Measurements from ENCODE around the gene ERC2. TPM values are rescaled to one million over a fixed set of nuclear protein-coding genes. Genes with fewer than 3 reads are reported as not detected.

ERC2 gene
- total RNA-seq, 1 donor from 2014 or later = 7.4 TPM

DNA sequence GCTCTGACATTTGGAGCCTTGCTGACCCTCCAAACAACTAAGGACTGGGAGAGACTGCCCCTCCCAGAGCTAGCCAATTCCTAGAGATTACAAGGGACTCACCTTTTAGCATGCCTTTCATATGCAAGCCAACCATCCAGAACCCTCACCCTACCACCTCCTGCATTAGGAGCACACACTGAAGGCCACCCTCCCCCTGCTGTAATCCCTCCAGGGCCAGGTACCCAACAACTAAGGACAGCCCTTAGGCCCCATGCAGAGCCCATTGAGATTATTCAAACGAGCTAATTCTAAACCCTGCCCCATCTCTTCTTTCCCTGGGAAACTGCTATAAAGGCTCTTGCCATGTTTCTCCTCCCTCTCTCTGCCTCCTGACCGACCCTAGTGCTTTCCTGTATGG is 352.6 kb downstream of the ERC2 start:
- H3K27ac Mint-ChIP-seq (ENCODE audit: unreplicated experiment) = no peak overlapping the region
- no peak for FAIRE-seq

DNA sequence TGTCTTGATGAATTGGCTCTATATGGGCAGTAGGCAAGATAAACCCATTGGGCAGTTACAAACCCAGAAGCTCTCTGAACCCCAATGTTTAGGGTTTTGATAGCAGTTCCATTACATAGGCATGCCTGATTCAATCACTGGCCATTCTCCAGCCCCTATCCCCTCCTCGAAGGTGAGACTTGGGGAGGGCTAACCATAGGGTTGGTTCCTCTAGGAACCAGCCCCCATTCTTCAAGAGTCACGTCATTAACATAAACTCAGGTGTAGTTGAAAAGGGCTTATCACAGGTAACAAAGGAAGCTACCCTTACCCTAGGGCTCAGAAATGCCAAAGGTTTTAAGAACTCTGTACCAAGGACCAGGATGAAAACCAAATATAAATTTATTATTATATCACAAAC is 353.1 kb downstream of the ERC2 start:
- DNase-seq (ENCODE audit: low read depth) = no peak
- no peaks in the 10 kb centered on the region for H3K4me1 ChIP-seq (ENCODE audit: insufficient read depth, low read length)
- no peak overlapping the region for H3K27ac ChIP-seq (ENCODE audit: low read depth, low read length)
- no peak overlapping the region for H3K4me2 ChIP-seq (ENCODE audit: low read length)
- Mint-ChIP-seq H3K36me3 (ENCODE audit: low read depth, unreplicated experiment) (no peaks in the 10 kb centered on the region), H3K27ac (ENCODE audit: unreplicated experiment) (no peak overlapping the region), H3K9me3 (ENCODE audit: unreplicated experiment) (peaks cover 7% of the 10 kb centered on the region), H3K27me3 (ENCODE audit: low read depth, unreplicated experiment) (no peaks in the 10 kb centered on the region), H3K4me3 (ENCODE audit: unreplicated experiment) (no peak overlapping the region), H3K4me1 (ENCODE audit: low read depth, unreplicated experiment) (peaks cover 3% of the 10 kb centered on the region)
- no peak overlapping the region for H3K9ac ChIP-seq (ENCODE audit: low read length)
- no peak for FAIRE-seq
- no peaks in the 10 kb centered on the region for H3K36me3 ChIP-seq (ENCODE audit: insufficient read depth, low read length)
- H3K9me3 ChIP-seq (ENCODE audit: insufficient read depth, low read depth, low read length) = peaks cover 5% of the 10 kb centered on the region
- TF ChIP-seq EZH2 (IDR thresholded peaks at IDR 0.05; ENCODE audit: insufficient read depth, low read length) = no peak
- TF ChIP-seq, protein P1, sequence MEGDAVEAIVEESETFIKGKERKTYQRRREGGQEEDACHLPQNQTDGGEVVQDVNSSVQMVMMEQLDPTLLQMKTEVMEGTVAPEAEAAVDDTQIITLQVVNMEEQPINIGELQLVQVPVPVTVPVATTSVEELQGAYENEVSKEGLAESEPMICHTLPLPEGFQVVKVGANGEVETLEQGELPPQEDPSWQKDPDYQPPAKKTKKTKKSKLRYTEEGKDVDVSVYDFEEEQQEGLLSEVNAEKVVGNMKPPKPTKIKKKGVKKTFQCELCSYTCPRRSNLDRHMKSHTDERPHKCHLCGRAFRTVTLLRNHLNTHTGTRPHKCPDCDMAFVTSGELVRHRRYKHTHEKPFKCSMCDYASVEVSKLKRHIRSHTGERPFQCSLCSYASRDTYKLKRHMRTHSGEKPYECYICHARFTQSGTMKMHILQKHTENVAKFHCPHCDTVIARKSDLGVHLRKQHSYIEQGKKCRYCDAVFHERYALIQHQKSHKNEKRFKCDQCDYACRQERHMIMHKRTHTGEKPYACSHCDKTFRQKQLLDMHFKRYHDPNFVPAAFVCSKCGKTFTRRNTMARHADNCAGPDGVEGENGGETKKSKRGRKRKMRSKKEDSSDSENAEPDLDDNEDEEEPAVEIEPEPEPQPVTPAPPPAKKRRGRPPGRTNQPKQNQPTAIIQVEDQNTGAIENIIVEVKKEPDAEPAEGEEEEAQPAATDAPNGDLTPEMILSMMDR (IDR thresholded peaks at IDR 0.05; ENCODE audit: insufficient read depth, low read depth, low read length) = no peak
- peaks cover 6% of the 10 kb centered on the region for H3K27me3 ChIP-seq (ENCODE audit: insufficient read depth, low read length)
- no peak overlapping the region for H3K4me3 ChIP-seq (ENCODE audit: insufficient read depth, low read depth, low read length)
- no peak overlapping the region for H2AFZ ChIP-seq (ENCODE audit: low read depth, low read length)
- no peaks in the 10 kb centered on the region for H4K20me1 ChIP-seq (ENCODE audit: insufficient read depth, low read length)
- H3K79me2 ChIP-seq (ENCODE audit: insufficient read depth, low read length) = no peaks in the 10 kb centered on the region

More for the DNA sequence above, 352.6 kb downstream of the ERC2 start:
- Histone ChIP-seq H3K9ac (ENCODE audit: low read length) (no peak overlapping the region), H2AFZ (ENCODE audit: low read depth, low read length) (no peak overlapping the region), H4K20me1 (ENCODE audit: insufficient read depth, low read length) (no peaks in the 10 kb centered on the region), H3K4me2 (ENCODE audit: low read length) (no peak overlapping the region), H3K79me2 (ENCODE audit: insufficient read depth, low read length) (no peaks in the 10 kb centered on the region), H3K27me3 (ENCODE audit: insufficient read depth, low read length) (peaks cover 9% of the 10 kb centered on the region), H3K36me3 (ENCODE audit: insufficient read depth, low read length) (no peaks in the 10 kb centered on the region), H3K4me1 (ENCODE audit: insufficient read depth, low read length) (no peaks in the 10 kb centered on the region), H3K4me3 (ENCODE audit: insufficient read depth, low read depth, low read length) (no peak overlapping the region), H3K27ac (ENCODE audit: low read depth, low read length) (no peak overlapping the region), H3K9me3 (ENCODE audit: insufficient read depth, low read depth, low read length) (peaks cover 5% of the 10 kb centered on the region)
- Mint-ChIP-seq H3K27me3 (ENCODE audit: low read depth, unreplicated experiment) (no peaks in the 10 kb centered on the region), H3K9me3 (ENCODE audit: unreplicated experiment) (peaks cover 7% of the 10 kb centered on the region), H3K4me3 (ENCODE audit: unreplicated experiment) (no peak overlapping the region), H3K4me1 (ENCODE audit: low read depth, unreplicated experiment) (peaks cover 3% of the 10 kb centered on the region), H3K36me3 (ENCODE audit: low read depth, unreplicated experiment) (no peaks in the 10 kb centered on the region)
- no peak for DNase-seq (ENCODE audit: low read depth)
- TF ChIP-seq, protein P1 (IDR thresholded peaks at IDR 0.05; ENCODE audit: insufficient read depth, low read depth, low read length) = no peak
- no peak for TF ChIP-seq EZH2 (IDR thresholded peaks at IDR 0.05; ENCODE audit: insufficient read depth, low read length)

DNA sequence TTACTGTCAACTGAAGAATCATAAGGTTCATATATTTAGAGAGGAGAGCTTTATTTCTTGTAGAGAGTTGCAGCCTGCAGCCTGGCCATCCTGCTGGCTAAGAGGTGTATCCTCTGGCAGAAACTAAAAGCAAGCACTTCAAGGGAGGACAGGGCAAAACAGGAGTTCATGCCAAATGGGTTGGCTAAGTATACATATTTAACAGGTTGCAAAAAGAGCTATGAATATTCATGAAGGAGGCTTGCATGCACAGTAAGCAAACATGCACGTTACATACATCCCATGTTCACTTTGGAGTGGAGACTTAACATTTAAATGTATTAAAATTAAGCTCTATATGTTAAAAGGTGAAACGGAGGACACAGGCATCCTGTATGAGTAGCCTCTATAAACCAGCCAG is 354.4 kb downstream of the ERC2 start:
- H3K4me1 Mint-ChIP-seq (ENCODE audit: low read depth, unreplicated experiment) = peaks cover 3% of the 10 kb centered on the region
- no peaks in the 10 kb centered on the region for H3K36me3 Mint-ChIP-seq (ENCODE audit: low read depth, unreplicated experiment)
- Histone ChIP-seq H3K9ac (ENCODE audit: low read length) (no peak overlapping the region), H3K4me3 (ENCODE audit: insufficient read depth, low read depth, low read length) (no peak overlapping the region), H3K9me3 (ENCODE audit: insufficient read depth, low read depth, low read length) (peaks cover 5% of the 10 kb centered on the region), H3K4me2 (ENCODE audit: low read length) (no peak overlapping the region), H3K27me3 (ENCODE audit: insufficient read depth, low read length) (peaks cover 6% of the 10 kb centered on the region), H3K36me3 (ENCODE audit: insufficient read depth, low read length) (no peaks in the 10 kb centered on the region), H2AFZ (ENCODE audit: low read depth, low read length) (no peak overlapping the region), H3K79me2 (ENCODE audit: insufficient read depth, low read length) (no peaks in the 10 kb centered on the region), H4K20me1 (ENCODE audit: insufficient read depth, low read length) (no peaks in the 10 kb centered on the region), H3K27ac (ENCODE audit: low read depth, low read length) (no peak overlapping the region), H3K4me1 (ENCODE audit: insufficient read depth, low read length) (no peaks in the 10 kb centered on the region)
- peaks cover 7% of the 10 kb centered on the region for H3K9me3 Mint-ChIP-seq (ENCODE audit: unreplicated experiment)
- no peak overlapping the region for H3K4me3 Mint-ChIP-seq (ENCODE audit: unreplicated experiment)
- TF ChIP-seq EZH2 (IDR thresholded peaks at IDR 0.05; ENCODE audit: insufficient read depth, low read length) = no peak
- TF ChIP-seq, protein P1 (IDR thresholded peaks at IDR 0.05; ENCODE audit: insufficient read depth, low read depth, low read length) = no peak
- no peak for FAIRE-seq
- no peak overlapping the region for H3K27ac Mint-ChIP-seq (ENCODE audit: unreplicated experiment)
- DNase-seq (ENCODE audit: low read depth) = no peak
- H3K27me3 Mint-ChIP-seq (ENCODE audit: low read depth, unreplicated experiment) = no peaks in the 10 kb centered on the region

Data from astrocyte (in vitro differentiated cells and primary cell).